Measurements from ENCODE around the gene CDK19.

The CDK19 gene

DNA sequence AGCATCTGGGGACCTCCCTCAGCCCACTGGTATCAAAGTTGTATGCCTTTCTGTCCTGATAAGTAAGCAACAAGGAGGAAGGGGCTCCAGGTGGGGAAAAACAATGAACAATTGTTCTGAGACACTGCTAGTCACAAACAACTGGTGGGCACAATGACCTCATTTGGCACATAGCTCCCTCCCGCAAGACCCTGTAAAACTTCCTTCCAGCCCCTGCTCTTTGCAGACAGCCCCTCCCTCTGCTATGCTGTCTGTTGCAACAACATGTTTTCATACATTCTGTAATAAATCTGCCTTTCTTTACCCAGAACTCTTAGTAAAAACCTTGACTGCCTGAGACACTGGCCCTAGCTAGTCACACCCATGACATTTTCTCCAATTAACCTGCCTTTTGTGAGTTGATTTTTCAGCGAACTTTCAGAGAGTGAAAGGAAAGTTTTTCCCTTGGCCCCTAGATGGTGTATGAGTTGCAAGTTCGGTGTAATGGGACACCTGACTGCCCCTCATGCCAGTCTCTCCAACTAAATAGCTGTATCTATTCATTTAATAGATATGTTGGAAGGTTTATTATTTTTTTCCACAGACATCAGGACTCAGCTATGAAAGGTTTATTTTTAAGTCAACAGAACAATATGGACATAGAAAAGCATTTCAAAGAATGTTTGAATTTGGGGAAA lies 196.5 kb downstream of the CDK19 start:
- no peak for TF ChIP-seq CTCF (IDR thresholded peaks at IDR 0.05; ENCODE audit: insufficient read depth, missing control alignments)
- DNase-seq (ENCODE audit: insufficient read length, low spot score), result no peak
- FAIRE-seq, result no peak

DNA sequence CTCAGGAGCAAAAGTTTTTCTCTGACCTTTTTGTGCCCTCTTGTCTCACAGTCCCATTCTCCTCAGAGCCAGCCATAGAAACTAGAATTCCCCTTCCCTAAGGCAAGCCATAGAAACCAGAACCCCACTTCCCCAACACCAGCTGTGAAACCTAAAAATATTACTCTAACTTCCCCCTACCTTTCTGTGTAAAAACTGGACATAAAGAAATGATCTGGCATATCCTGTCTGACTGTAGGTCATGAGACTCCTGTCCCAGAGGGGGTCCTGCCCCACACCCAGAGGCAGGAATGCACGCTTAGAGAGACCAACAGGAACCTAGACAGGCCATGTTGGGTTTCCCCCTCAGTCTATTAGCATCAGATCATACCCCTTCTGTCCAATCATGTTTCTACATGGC lies 198.2 kb downstream of the CDK19 start:
- no peak for DNase-seq (ENCODE audit: insufficient read length, low spot score)
- FAIRE-seq, result no peak
- no peak for TF ChIP-seq CTCF (IDR thresholded peaks at IDR 0.05; ENCODE audit: insufficient read depth, missing control alignments)

DNA sequence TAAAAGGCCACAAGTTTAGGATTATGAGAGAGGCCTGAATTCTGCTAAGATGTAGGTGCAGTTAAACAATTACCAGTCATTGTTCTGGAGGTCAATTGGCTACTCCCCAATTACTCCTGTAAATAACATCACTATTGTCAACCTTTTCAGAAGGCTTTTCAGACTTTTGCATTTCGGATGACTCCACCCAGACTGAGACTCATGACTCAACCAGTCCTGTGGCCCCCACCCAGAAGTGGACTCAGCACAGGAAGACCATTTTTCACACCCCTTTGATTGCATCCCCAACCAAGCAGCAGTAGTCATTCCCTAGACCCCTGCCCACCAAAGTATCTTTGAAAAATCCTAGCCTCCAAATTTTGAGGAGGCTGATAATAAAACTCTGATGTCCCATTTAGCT lies 199.5 kb downstream of the CDK19 start:
- DNase-seq (ENCODE audit: insufficient read length, low spot score) (no peak), FAIRE-seq (no peak)
- TF ChIP-seq CTCF (IDR thresholded peaks at IDR 0.05; ENCODE audit: insufficient read depth, missing control alignments), result no peak

DNA sequence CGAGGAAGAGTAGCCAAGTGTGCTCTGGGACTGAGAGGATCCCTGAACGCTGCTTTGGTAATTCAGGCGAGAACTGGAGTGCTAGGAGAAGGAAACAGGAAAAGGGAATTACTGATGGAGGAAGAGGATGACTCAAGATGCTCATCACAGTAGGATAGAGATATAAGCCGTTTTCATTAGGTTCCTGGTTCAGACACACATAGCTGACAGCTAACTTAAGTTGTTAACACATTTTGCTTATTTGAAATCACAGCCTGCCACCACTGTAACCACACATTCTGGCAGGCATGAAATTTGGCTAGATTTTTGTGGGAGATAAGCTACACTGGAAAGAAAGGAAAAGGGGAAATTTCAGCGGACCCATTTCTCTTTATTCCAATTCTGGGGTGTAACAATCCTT lies 200.7 kb downstream of the CDK19 start:
- FAIRE-seq (no peak), DNase-seq (ENCODE audit: insufficient read length, low spot score) (no peak)
- TF ChIP-seq CTCF (IDR thresholded peaks at IDR 0.05; ENCODE audit: insufficient read depth, missing control alignments), result no peak

- TF ChIP-seq CTCF (IDR thresholded peaks at IDR 0.05; ENCODE audit: insufficient read depth, missing control alignments), result no peak
- FAIRE-seq (no peak), DNase-seq (ENCODE audit: insufficient read length, low spot score) (no peak)
Observed at GRCh38 chr6:110614106-110614505, 201.2 kb downstream of the CDK19 start.

DNA sequence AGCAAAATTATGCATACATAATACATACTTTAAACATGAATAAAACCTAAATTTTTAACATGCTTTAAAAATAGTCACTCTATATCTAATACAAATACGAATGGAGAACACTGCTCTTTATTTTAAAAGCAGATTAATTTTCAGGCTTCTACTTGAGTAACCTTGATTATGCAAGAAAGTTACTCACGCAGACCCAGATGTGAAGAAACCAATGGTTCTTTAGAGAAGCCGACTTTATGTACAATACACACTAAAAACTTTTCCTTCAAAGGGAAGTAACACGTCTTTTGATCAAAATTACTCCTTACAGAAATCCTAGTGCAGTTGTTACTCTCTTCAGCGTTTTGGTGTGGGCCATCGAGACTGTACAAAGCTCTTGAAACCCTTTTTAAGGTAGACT lies 201.9 kb downstream of the CDK19 start:
- TF ChIP-seq CTCF (IDR thresholded peaks at IDR 0.05; ENCODE audit: insufficient read depth, missing control alignments), result no peak
- DNase-seq (ENCODE audit: insufficient read length, low spot score) (no peak), FAIRE-seq (no peak)

GRCh38 chr6:110612298-110612697 lies 203.0 kb downstream of the CDK19 start:
- FAIRE-seq, result no peak
- DNase-seq (ENCODE audit: insufficient read length, low spot score), result no peak
- TF ChIP-seq CTCF (IDR thresholded peaks at IDR 0.05; ENCODE audit: insufficient read depth, missing control alignments), result no peak
